ENCODE results near the gene TBCA. TPM values are rescaled to one million over a fixed set of nuclear protein-coding genes. Genes with fewer than 3 reads are reported as not detected.

The TBCA gene
- total and polyA plus RNA-seq, 2 experiments from 2014 or later = 117 to 814 TPM

GRCh38 chr5:77734885-77735284 is 41.3 kb downstream of the TBCA start:
- Histone ChIP-seq H3K36me3 (ENCODE audit: insufficient read depth) (no peaks in the 10 kb centered on the region), H3K4me1 (ENCODE audit: insufficient read depth) (peaks cover 12% of the 10 kb centered on the region), H4K20me1 (replicated peaks; ENCODE audit: insufficient read depth) (peaks cover 78% of the 10 kb centered on the region), H3K4me2 (no peak overlapping the region), H3K27ac (ENCODE audit: low read depth) (no peak overlapping the region), H3K27me3 (ENCODE audit: insufficient read depth) (no peaks in the 10 kb centered on the region), H3K9me2 (ENCODE audit: insufficient read depth) (no peaks in the 10 kb centered on the region), H2AFZ (no peak overlapping the region), H3K4me3 (no peak overlapping the region), H3F3A (replicated peaks; ENCODE audit: low read depth) (no peaks in the 10 kb centered on the region), H3K79me2 (replicated peaks; ENCODE audit: insufficient read depth) (peaks cover 100% of the 10 kb centered on the region)
- no peak for TF ChIP-seq EZH2phosphoT487 (IDR thresholded peaks at IDR 0.05; ENCODE audit: unreplicated experiment)
- no peak for TF ChIP-seq ZNF462 (CRISPR knock-in tag; IDR thresholded peaks at IDR 0.05)
- no peak for TF ChIP-seq ZNF331 (CRISPR knock-in tag; IDR thresholded peaks at IDR 0.05; ENCODE audit: low read depth)
- TF ChIP-seq POLR2AphosphoS5 (IDR thresholded peaks at IDR 0.05; ENCODE audit: low read depth) = no peak
- DNase-seq (ENCODE audit: low spot score) (no peak), ATAC-seq (no peak)
- Mint-ChIP-seq H3K27me3 (ENCODE audit: insufficient read depth, low read depth, poor library complexity) (no peaks in the 10 kb centered on the region), H3K27ac (no peak overlapping the region), H3K4me1 (peaks cover 4% of the 10 kb centered on the region), H3K4me3 (no peak overlapping the region), H3K9me3 (peaks cover 3% of the 10 kb centered on the region; the same call in 1 of the 3 replicates), H3K36me3 (ENCODE audit: low read depth) (peaks cover 20% of the 10 kb centered on the region; the same call in 2 of the 3 replicates)

- Histone ChIP-seq H2AFZ (no peak overlapping the region), H3K79me2 (replicated peaks; ENCODE audit: insufficient read depth) (peaks cover 100% of the 10 kb centered on the region), H3K4me1 (ENCODE audit: insufficient read depth) (peaks cover 12% of the 10 kb centered on the region), H3K9me2 (ENCODE audit: insufficient read depth) (no peaks in the 10 kb centered on the region), H3K4me2 (no peak overlapping the region), H3K27ac (ENCODE audit: low read depth) (no peak overlapping the region), H4K20me1 (replicated peaks; ENCODE audit: insufficient read depth) (peaks cover 76% of the 10 kb centered on the region), H3K36me3 (ENCODE audit: insufficient read depth) (no peaks in the 10 kb centered on the region), H3K27me3 (ENCODE audit: insufficient read depth) (no peaks in the 10 kb centered on the region), H3K4me3 (no peak overlapping the region), H3F3A (replicated peaks; ENCODE audit: low read depth) (no peaks in the 10 kb centered on the region)
- peaks cover 20% of the 10 kb centered on the region; the same call in 2 of the 3 replicates for H3K36me3 Mint-ChIP-seq (ENCODE audit: low read depth)
- DNase-seq (ENCODE audit: low spot score) = no peak
- H3K9me3 Mint-ChIP-seq = peaks cover 3% of the 10 kb centered on the region; the same call in 1 of the 3 replicates
- no peak for ATAC-seq
- no peaks in the 10 kb centered on the region for H3K27me3 Mint-ChIP-seq (ENCODE audit: insufficient read depth, low read depth, poor library complexity)
- no peak overlapping the region for H3K27ac Mint-ChIP-seq
- H3K4me3 Mint-ChIP-seq = no peak overlapping the region
- peaks cover 4% of the 10 kb centered on the region for H3K4me1 Mint-ChIP-seq
- no peak for TF ChIP-seq ZNF114 (CRISPR knock-in tag; IDR thresholded peaks at IDR 0.05)
- no peak for TF ChIP-seq EZH2 (IDR thresholded peaks at IDR 0.05; ENCODE audit: low read depth, unreplicated experiment)
- TF ChIP-seq ZNF331 (CRISPR knock-in tag; IDR thresholded peaks at IDR 0.05; ENCODE audit: low read depth) = no peak
- TF ChIP-seq POLR2AphosphoS5 (IDR thresholded peaks at IDR 0.05; ENCODE audit: low read depth) = no peak
- TF ChIP-seq EZH2phosphoT487 (IDR thresholded peaks at IDR 0.05; ENCODE audit: unreplicated experiment) = no peak
- TF ChIP-seq CTCF (conservative IDR thresholded peaks at IDR 0.05; ENCODE audit: low read depth in 2 of 2) = no peak
- TF ChIP-seq JUNB (IDR thresholded peaks at IDR 0.05; ENCODE audit: unreplicated experiment) = no peak
- TF ChIP-seq ETS1 (IDR thresholded peaks at IDR 0.05) = no peak
- TF ChIP-seq STAT1 (IDR thresholded peaks at IDR 0.05; ENCODE audit: unreplicated experiment) = no peak
- no peak for TF ChIP-seq CREB1 (CRISPR knock-in tag; IDR thresholded peaks at IDR 0.05; ENCODE audit: low read depth)
Observed at GRCh38 chr5:77733130-77733529, 43.0 kb downstream of the TBCA start.
